Tibial nerve (tissue), 4 donors: Measurements from ENCODE around the gene ARPC5L. TPM values are rescaled to one million over a fixed set of nuclear protein-coding genes. Genes with fewer than 3 reads are reported as not detected.

Experiments
- DNase-seq, 2 donors: peaks; one replicate each; pipeline ENCODE4 v3.0.0-alpha.2; 2019; ENCODE audit warnings: low spot score in 2 of 2
- H3K27ac ChIP-seq, 4 donors: fragments of 200-600 bp; sonication (generic) in 3 of 4; one replicate each; pipeline ENCODE4 v1.5.1; 2017 to 2019; ENCODE audit warnings: mild to moderate bottlenecking in 1 of 4
- H3K27me3 ChIP-seq, 2 donors: fragments of 200-600 bp; sonication (generic) in 1 of 2; one replicate each; pipeline versions ENCODE4 v1.5.1 to v1.6.0; 2017 to 2019
- H3K36me3 ChIP-seq, 3 donors: fragments of 200-600 bp; sonication (generic); one replicate each; pipeline ENCODE4 v1.5.1; 2018 to 2019
- H3K4me1 ChIP-seq, 4 donors: fragments of 200-600 bp; sonication (generic) in 3 of 4; one replicate each; pipeline ENCODE4 v1.5.1; 2017 to 2019
- H3K4me3 ChIP-seq, 4 donors: fragments of 200-600 bp; sonication (generic) in 3 of 4; one replicate each; pipeline ENCODE4 v1.5.1; 2017 to 2019; ENCODE audit warnings: mild to moderate bottlenecking in 1 of 4, moderate library complexity in 1 of 4
- H3K9me3 ChIP-seq, 4 donors: fragments of 200-600 bp; sonication (generic) in 3 of 4; one replicate each; pipeline ENCODE4 v1.5.1; 2017 to 2019
- EP300 ChIP-seq, 2 donors: sonication (generic); formaldehyde crosslinking; IDR thresholded peaks; one replicate each; pipeline ENCODE4 v1.6.1; 2017; ENCODE audit warnings: antibody characterized with exemption in 2 of 2, mild to moderate bottlenecking in 1 of 2
- POLR2A ChIP-seq, 2 donors: fragments of 450-650 bp; IDR thresholded peaks; one replicate each; pipeline ENCODE4 v1.6.1; 2017; ENCODE audit warnings: antibody characterized with exemption in 2 of 2, mild to moderate bottlenecking in 2 of 2, moderate library complexity in 2 of 2
- WGBS, 2 donors: methylation state at CpG; one replicate each; pipeline ENCODE4 v1.1.5; 2018; 5-methylcytosine and 5-hydroxymethylcytosine counted together
- total RNA-seq, 4 donors: library from RNA; depleted of rRNA; stranded (reverse); fragments of >200 nt; gene quantifications; one replicate each; pipeline ENCODE4 v1.1.0, GENCODE V29; 2016
- TF ChIP-seq, protein P1 (sequence below), 5 experiments: fragments of 200-600 bp in 3 of 5; fragments of 450-650 bp in 2 of 5; sonication (generic) in 3 of 5; IDR thresholded peaks; one replicate each; pipeline ENCODE4 v1.5.1; 2016 to 2019; ENCODE audit warnings: antibody characterized with exemption in 5 of 5, mild to moderate bottlenecking in 3 of 5, moderate library complexity in 2 of 5

Gene ARPC5L
- total RNA-seq, 4 donors from 2014 or later, result 21.6 to 25.3 (median 24.2) TPM

DNA sequence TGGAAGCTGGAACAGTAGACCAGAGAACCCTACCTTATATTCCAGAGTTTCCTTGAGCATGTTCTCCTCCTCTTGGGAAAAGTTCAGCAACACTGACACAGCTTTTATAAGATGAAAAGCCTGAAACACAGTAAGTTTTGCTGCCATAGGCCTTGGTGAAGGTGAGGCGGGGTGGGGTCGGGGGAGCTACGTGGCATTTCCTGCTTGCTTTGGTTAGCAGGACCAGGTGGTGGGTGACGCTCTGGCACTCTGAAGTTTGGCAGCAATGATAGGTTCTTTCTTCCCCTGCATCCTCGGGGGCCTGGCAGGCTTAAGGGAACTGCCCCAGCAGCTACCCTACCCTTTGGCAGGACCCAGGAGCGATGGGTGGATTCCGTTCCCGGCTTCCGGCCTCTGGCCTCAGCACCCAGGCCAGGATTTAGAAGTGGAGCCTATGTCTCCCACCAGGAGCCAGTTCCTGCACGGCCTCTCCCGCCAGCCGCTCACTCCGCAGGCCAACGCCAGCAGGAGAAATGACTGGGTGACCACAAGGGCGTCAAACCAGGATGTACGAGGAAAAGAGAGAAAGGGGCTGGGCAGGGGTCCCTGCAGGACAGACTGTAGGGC is 19.3 kb downstream of the ARPC5L start:
- TF ChIP-seq POLR2A (IDR thresholded peaks at IDR 0.05) (no peak), EP300 (IDR thresholded peaks at IDR 0.05) (no peak)
- TF ChIP-seq, protein P1, sequence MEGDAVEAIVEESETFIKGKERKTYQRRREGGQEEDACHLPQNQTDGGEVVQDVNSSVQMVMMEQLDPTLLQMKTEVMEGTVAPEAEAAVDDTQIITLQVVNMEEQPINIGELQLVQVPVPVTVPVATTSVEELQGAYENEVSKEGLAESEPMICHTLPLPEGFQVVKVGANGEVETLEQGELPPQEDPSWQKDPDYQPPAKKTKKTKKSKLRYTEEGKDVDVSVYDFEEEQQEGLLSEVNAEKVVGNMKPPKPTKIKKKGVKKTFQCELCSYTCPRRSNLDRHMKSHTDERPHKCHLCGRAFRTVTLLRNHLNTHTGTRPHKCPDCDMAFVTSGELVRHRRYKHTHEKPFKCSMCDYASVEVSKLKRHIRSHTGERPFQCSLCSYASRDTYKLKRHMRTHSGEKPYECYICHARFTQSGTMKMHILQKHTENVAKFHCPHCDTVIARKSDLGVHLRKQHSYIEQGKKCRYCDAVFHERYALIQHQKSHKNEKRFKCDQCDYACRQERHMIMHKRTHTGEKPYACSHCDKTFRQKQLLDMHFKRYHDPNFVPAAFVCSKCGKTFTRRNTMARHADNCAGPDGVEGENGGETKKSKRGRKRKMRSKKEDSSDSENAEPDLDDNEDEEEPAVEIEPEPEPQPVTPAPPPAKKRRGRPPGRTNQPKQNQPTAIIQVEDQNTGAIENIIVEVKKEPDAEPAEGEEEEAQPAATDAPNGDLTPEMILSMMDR (IDR thresholded peaks at IDR 0.05), result no peak
- H3K27ac ChIP-seq, result no peak overlapping the region
- H3K9me3 ChIP-seq, result no peaks in the 10 kb centered on the region
- no peaks in the 10 kb centered on the region for H3K4me1 ChIP-seq
- 90% methylated on average over 16 of the region's 16 CpGs for WGBS, 2 donors
- no peaks in the 10 kb centered on the region for H3K27me3 ChIP-seq
- H3K36me3 ChIP-seq, result peaks cover 4 to 100% (median 25%) of the 10 kb centered on the region in 3 donors
- no peak for DNase-seq
- H3K4me3 ChIP-seq, result no peak overlapping the region

DNA sequence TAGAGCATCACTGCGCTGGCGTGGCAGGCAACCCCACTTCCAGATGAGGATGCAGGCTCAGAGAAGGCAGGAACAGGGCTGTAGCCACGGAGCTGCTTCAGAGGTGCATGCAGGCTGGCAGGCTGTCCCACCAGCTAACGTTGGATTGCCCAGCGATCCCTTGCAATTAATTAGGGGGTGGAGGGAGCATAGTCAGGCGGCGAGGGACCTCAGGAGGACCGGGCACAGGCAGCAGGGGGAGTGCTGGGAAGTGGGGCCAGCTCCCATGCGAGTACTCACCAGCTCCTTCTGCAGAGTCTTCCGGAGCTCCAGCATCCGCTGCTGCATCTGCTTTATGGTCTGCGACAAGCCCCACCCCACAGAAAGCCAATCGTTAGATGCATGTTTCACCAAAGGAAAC is 20.3 kb downstream of the ARPC5L start:
- peaks cover 4 to 100% (median 28%) of the 10 kb centered on the region in 3 donors for H3K36me3 ChIP-seq
- 53 to 61% methylated on average over 13 of the region's 13 CpGs for WGBS, 2 donors
- no peak for DNase-seq
- TF ChIP-seq EP300 (IDR thresholded peaks at IDR 0.05) (no peak), POLR2A (IDR thresholded peaks at IDR 0.05) (no peak)
- TF ChIP-seq, protein P1 (IDR thresholded peaks at IDR 0.05), result no peak
- H3K27ac ChIP-seq, result no peak overlapping the region
- H3K4me3 ChIP-seq, result no peak overlapping the region
- no peaks in the 10 kb centered on the region for H3K9me3 ChIP-seq
- H3K4me1 ChIP-seq, result no peaks in the 10 kb centered on the region
- no peaks in the 10 kb centered on the region for H3K27me3 ChIP-seq

DNA sequence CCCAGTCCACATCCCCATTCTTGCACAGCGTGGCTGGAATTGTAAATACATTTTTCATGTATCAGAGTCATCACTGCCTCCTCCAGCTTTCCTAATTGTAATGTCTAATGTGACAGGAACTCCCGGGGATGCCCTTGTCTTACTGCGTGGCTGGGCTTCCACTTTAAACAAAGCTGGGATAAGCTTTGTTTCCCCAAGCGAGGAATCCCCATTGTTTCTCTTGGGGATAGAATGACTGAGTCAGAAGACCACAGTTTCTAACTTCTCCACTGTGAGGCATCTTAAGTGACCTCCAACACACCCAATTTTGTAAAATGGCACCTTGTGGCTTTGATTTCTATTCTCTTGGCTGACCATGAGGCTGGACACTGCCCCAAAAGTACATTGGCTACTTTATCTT is 22.4 kb downstream of the ARPC5L start:
- WGBS, 2 donors, result 71 to 80% methylated on average over 4 of the region's 4 CpGs
- TF ChIP-seq, protein P1 (IDR thresholded peaks at IDR 0.05), result no peak
- no peak for TF ChIP-seq POLR2A (IDR thresholded peaks at IDR 0.05)
- TF ChIP-seq EP300 (IDR thresholded peaks at IDR 0.05), result no peak
- no peak for DNase-seq
- Histone ChIP-seq H3K36me3 (peaks cover 3 to 100% (median 29%) of the 10 kb centered on the region in 3 donors), H3K9me3 (no peaks in the 10 kb centered on the region), H3K4me1 (no peaks in the 10 kb centered on the region), H3K27me3 (no peaks in the 10 kb centered on the region), H3K4me3 (no peak overlapping the region), H3K27ac (no peak overlapping the region)

DNA sequence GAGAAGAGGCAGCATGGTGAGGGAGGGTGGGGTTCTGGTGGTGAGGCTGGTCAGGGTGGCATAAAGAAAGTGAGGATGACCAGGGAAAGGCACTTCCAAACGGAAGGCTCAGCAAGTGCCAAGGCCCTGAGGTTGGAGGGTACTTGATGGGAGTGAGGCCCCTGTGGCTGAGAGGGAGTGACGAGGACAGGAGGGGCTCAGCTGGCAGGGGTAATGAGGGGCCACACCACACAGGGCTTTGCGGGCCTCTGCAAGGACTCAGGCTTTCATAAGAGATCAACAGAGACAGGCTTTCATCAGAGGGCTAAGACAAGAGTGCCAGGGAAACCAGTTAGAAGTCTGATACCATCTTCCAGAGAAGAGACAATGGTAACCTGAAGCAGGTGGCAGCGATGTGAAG is 23.6 kb downstream of the ARPC5L start:
- no peak for DNase-seq
- Histone ChIP-seq H3K4me1 (no peaks in the 10 kb centered on the region), H3K4me3 (no peak overlapping the region), H3K27ac (no peak overlapping the region), H3K9me3 (no peaks in the 10 kb centered on the region), H3K36me3 (peaks cover 0 to 100% (median 29%) of the 10 kb centered on the region in 3 donors), H3K27me3 (no peaks in the 10 kb centered on the region)
- WGBS, 2 donors, result 90% methylated on average over 4 of the region's 4 CpGs
- TF ChIP-seq POLR2A (IDR thresholded peaks at IDR 0.05) (no peak), EP300 (IDR thresholded peaks at IDR 0.05) (no peak)
- TF ChIP-seq, protein P1 (IDR thresholded peaks at IDR 0.05), result no peak

DNA sequence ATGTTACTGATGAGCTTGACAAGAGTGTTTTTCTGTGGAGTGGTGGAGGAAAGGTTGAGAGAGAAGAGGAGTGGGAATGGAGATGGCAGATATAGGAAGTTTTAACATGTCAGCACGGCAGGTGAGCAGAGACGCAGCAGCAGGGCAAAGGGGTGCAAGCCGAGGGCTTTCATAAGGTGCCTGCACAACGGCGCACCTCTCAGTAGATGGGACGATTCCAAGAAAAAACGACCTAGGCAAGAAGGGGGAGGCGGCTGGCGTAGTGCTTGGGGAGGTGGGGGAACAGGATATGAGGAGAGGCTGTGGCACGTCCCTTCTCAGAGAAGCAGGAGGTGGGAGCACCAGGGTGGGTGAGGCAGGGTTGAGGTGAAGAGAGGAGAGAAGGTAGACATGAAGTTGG is 24.5 kb downstream of the ARPC5L start:
- DNase-seq, result no peak
- H3K36me3 ChIP-seq, result peaks cover 0 to 100% (median 29%) of the 10 kb centered on the region in 3 donors
- H3K4me3 ChIP-seq, result no peak overlapping the region
- H3K9me3 ChIP-seq, result no peaks in the 10 kb centered on the region
- no peaks in the 10 kb centered on the region for H3K4me1 ChIP-seq
- WGBS, 2 donors, result 84 to 91% methylated on average over 10 of the region's 10 CpGs
- TF ChIP-seq EP300 (IDR thresholded peaks at IDR 0.05) (no peak), POLR2A (IDR thresholded peaks at IDR 0.05) (no peak)
- TF ChIP-seq, protein P1 (IDR thresholded peaks at IDR 0.05), result no peak
- H3K27ac ChIP-seq, result no peak overlapping the region
- H3K27me3 ChIP-seq, result no peaks in the 10 kb centered on the region
